GM12864 (cell line): ENCODE measurements around the gene PAX3.
"Not testable (repeated sequence)": the region's sequence is repeated elsewhere in the genome, so short reads cannot be mapped to it uniquely, and the experiment has no call there.

Source experiments
- DNase-seq: peaks from one replicate; pipeline ENCODE4 v3.0.0-alpha.2; 2011; ENCODE audit warnings: low read depth
- H3K4me3 ChIP-seq: 2 replicates; pipeline ENCODE4 v1.5.1; 2011; ENCODE audit warnings: mild to moderate bottlenecking, low read depth, low read length, control low read depth
- CTCF ChIP-seq: IDR thresholded peaks from 2 replicates; pipeline ENCODE4 v1.5.1; 2011; ENCODE audit warnings: low read depth, mild to moderate bottlenecking, moderate library complexity, low read length, control low read depth, inconsistent platforms; ENCODE audit errors: missing control alignments

The PAX3 gene

DNA sequence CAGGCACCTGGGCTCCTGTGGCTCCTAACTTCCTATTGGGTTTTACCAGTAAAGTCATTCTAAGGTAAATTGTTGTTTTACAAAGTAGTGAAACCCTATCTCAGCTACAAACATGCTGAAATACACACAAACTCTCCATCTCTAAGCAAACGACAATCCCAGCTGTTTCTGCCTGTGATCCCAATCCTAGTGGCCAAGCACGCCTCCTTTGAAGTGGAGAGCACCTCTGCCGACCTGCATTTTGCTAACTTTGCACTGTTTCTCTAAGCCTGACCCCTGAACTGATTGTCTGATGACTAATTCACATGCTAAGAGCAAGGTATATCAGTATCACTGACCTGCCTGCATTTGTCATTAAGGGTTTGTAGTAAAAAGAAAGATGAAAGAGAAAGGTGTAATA, 124.3 kb downstream of the PAX3 start:
- no peak for TF ChIP-seq CTCF
- no peak overlapping the region for H3K4me3 ChIP-seq
- DNase-seq: no peak

- TF ChIP-seq CTCF: no peak
- H3K4me3 ChIP-seq: no peak overlapping the region
- DNase-seq: no peak
Observed at GRCh38 chr2:222169346-222169745, 129.5 kb downstream of the PAX3 start.

GRCh38 chr2:222167762-222168161, 131.0 kb downstream of the PAX3 start:
- H3K4me3 ChIP-seq: no peak overlapping the region
- no peak for DNase-seq
- TF ChIP-seq CTCF: no peak

GRCh38 chr2:222160944-222161343, 137.9 kb downstream of the PAX3 start:
- no peak overlapping the region for H3K4me3 ChIP-seq
- TF ChIP-seq CTCF: no peak
- DNase-seq: no peak

DNA sequence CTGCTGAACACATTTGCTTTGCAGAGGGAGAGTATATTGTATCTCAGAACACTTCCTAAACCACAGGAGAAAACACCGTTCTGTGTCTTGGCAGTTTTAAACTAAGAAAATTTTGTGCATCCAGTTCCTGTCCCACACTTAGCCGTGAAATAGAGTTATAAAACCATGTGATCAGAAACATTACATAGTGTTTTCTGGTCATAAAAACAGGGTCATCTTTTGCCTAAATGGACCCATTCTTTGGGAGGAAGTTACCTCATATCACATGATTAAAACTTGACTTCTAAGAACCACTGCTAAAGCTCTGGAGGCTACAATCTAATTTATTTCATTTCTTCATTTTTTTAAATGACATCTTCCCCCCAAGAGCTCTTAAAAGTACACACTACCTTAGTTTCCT, 138.7 kb downstream of the PAX3 start:
- TF ChIP-seq CTCF: no peak
- DNase-seq: no peak
- no peak overlapping the region for H3K4me3 ChIP-seq

- no peak for TF ChIP-seq CTCF
- no peak for DNase-seq
- no peak overlapping the region for H3K4me3 ChIP-seq
Observed at GRCh38 chr2:222159221-222159620, 139.6 kb downstream of the PAX3 start.

DNA sequence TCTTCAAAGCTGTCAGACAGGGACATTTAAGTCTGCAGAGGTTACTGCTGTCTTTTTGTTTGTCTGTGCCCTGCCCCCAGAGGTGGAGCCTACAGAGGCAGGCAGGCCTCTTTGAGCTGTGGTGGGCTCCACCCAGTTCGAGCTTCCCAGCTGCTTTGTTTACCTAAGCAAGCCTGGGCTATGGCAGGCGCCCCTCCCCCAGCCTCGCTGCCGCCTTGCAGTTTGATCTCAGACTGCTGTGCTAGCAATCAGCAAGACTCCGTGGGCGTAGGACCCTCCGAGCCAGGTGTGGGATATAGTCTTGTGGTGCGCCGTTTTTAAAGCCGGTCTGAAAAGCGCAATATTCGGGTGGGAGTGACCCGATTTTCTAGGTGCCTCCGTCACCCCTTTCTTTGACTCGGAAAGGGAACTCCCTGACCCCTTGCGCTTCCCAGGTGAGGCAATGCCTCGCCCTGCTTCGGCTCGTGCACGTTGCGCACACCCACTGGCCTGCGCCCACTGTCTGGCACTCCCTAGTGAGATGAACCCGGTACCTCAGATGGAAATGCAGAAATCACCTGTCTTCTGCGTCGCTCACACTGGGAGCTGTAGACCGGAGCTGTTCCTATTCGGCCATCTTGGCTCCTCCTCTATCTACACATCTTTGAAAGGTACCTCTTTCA, 143.7 kb downstream of the PAX3 start:
- not testable (repeated sequence) for H3K4me3 ChIP-seq, DNase-seq
